BE2C (cell line): ENCODE measurements around the gene ARSD.

ENCODE experiments used
- DNase-seq: peaks from one replicate; pipeline ENCODE4 v3.0.0-alpha.2; 2020
- H3K27me3 ChIP-seq: fragments of 250-450 bp; sonication (Bioruptor Pico); 2 replicates; pipeline ENCODE4 v1.5.1; 2020; ENCODE audit warnings: mild to moderate bottlenecking
- H3K36me3 ChIP-seq: fragments of 250-450 bp; sonication (Bioruptor Pico); 2 replicates; pipeline ENCODE4 v1.5.1; 2020; ENCODE audit warnings: mild to moderate bottlenecking
- H3K4me1 ChIP-seq: fragments of 250-450 bp; sonication (Bioruptor Pico); 2 replicates; pipeline ENCODE4 v1.5.1; 2020
- H3K4me3 ChIP-seq: 2 replicates; pipeline ENCODE4 v1.5.1; 2011; ENCODE audit warnings: low read depth, low read length
- H3K9me3 ChIP-seq: fragments of 250-450 bp; sonication (Bioruptor Pico); 2 replicates; pipeline ENCODE4 v1.5.1; 2020
- TF ChIP-seq, protein P1 (sequence below): IDR thresholded peaks from 2 replicates; pipeline ENCODE4 v1.5.1; 2012; ENCODE audit warnings: mild to moderate bottlenecking, low read depth, low read length

The ARSD gene

DNA sequence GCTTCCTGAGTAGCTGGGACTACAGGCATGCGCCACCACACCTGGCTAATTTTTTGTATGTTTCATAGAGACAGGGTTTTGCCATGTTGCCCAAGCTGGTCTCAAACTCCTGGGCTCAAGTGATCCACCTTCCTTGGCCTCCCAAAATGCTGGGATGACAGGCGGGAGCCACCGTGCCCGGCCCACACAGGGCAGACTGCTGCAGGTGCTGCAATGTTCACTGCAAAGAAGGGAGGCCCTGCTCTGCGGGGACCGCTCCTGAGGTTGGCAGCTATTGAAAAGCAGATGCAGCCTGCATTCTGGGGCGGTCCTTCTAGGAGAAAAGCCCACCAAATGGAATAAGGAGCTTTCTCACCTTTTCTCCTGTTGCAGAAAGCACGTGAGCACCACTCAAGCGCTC lies 5.0 kb downstream of the ARSD start:
- Histone ChIP-seq H3K4me3 (no peak overlapping the region), H3K36me3 (no peaks in the 10 kb centered on the region), H3K4me1 (no peaks in the 10 kb centered on the region), H3K9me3 (no peaks in the 10 kb centered on the region), H3K27me3 (no peaks in the 10 kb centered on the region)
- TF ChIP-seq, protein P1, sequence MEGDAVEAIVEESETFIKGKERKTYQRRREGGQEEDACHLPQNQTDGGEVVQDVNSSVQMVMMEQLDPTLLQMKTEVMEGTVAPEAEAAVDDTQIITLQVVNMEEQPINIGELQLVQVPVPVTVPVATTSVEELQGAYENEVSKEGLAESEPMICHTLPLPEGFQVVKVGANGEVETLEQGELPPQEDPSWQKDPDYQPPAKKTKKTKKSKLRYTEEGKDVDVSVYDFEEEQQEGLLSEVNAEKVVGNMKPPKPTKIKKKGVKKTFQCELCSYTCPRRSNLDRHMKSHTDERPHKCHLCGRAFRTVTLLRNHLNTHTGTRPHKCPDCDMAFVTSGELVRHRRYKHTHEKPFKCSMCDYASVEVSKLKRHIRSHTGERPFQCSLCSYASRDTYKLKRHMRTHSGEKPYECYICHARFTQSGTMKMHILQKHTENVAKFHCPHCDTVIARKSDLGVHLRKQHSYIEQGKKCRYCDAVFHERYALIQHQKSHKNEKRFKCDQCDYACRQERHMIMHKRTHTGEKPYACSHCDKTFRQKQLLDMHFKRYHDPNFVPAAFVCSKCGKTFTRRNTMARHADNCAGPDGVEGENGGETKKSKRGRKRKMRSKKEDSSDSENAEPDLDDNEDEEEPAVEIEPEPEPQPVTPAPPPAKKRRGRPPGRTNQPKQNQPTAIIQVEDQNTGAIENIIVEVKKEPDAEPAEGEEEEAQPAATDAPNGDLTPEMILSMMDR: no peak
- no peak for DNase-seq

DNA sequence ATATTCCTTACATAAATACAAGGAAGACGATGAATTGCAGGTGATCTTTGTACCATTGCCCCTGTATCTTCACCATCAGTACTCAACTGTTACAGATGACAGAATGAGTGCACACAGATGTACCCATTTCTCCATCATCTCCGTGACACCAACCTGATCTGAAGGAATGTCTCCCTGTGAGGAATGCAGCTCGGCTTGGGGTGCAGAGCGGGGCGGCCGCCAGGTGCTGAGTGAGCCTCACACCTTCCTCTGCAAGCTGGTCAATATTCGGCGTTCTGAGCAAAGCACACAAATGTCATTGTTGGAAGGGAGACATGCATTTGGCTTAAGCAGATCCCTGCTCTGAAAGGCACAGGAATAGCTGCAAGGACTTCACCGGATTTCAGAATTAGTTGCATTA lies 7.4 kb downstream of the ARSD start:
- H3K9me3 ChIP-seq: no peaks in the 10 kb centered on the region
- H3K27me3 ChIP-seq: no peaks in the 10 kb centered on the region
- H3K36me3 ChIP-seq: no peaks in the 10 kb centered on the region
- TF ChIP-seq, protein P1: no peak
- no peaks in the 10 kb centered on the region for H3K4me1 ChIP-seq
- H3K4me3 ChIP-seq: no peak overlapping the region
- DNase-seq: no peak

DNA sequence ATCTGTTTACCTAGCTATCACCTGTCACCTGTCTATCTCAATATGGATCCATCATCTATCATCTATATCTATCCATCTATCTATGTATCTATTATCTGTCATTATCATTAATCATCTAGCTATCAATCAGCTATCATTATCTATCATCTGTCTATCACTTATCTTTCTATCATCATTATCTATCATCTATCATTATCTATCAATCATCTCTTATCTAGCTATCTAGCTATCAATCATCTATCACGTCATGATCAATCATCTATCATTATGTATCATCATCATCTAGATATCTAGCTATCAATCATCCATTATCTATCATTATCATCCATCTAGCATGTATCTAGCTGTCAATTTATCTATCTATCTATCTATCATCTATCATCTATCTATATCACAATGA lies 7.9 kb downstream of the ARSD start:
- Histone ChIP-seq H3K27me3 (no peaks in the 10 kb centered on the region), H3K4me3 (no peak overlapping the region), H3K36me3 (no peaks in the 10 kb centered on the region), H3K4me1 (no peaks in the 10 kb centered on the region), H3K9me3 (no peaks in the 10 kb centered on the region)
- no peak for DNase-seq
- TF ChIP-seq, protein P1: no peak

DNA sequence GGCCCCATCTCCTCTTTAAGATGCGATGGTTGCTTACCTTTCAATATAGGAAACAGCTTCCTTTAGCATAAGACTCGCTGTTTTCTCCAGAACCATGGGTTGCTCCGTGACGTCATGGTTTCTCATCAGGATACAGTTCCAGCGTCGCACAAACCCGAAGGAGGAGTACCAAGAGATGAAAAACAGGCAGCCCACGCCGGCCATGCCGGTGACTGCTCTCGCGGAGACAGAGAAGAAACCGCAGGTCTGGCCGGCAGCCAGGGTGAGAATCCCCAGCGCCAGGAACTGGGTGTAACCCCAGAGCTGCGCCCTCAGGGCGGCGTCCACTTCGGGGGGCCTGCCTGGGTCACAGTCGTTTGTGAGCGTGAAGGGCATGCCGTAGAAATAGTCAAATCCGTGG lies 11.4 kb downstream of the ARSD start:
- Histone ChIP-seq H3K9me3 (no peaks in the 10 kb centered on the region), H3K4me3 (no peak overlapping the region), H3K4me1 (no peaks in the 10 kb centered on the region), H3K27me3 (no peaks in the 10 kb centered on the region), H3K36me3 (no peaks in the 10 kb centered on the region)
- DNase-seq: no peak
- TF ChIP-seq, protein P1: no peak

DNA sequence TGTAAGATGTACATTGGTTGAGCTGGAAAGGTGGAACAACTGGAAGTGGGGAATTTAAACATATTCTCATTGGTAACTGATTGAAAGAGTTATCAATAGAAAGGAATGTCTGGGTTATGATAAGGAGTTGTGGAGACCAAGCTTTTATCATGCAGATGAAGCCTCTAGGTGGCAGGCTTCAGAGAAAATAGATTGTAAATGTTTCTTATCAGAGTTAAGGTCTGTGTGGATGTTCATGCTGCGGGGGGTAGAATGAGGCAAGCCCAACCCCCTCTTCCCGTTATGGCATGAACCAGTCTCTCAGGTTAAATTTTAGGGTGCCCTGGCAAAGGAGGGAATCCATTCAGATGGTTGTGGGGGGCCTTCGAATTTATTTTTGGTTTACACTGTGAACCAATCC lies 16.0 kb downstream of the ARSD start:
- H3K4me3 ChIP-seq: no peak overlapping the region
- no peaks in the 10 kb centered on the region for H3K9me3 ChIP-seq
- no peaks in the 10 kb centered on the region for H3K27me3 ChIP-seq
- H3K36me3 ChIP-seq: no peaks in the 10 kb centered on the region
- H3K4me1 ChIP-seq: no peaks in the 10 kb centered on the region
- TF ChIP-seq, protein P1: no peak
- no peak for DNase-seq

DNA sequence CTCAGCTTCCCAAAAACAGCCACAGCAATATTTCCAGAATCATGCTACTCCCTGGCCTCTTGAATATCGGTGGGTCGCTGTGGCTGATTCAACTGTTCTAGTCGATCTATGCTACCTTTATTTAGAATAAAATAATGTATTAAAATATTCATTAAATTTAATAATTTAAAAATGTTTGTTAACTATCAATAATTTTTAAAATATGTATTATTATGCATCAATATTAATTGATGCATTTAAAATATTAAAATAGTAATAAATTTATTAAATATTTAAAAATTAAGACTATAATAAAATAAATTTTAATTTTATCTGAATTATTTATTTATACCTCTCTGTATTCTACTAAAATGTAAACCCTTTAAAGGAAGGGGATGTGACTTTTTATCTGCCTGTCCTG lies 19.0 kb downstream of the ARSD start:
- TF ChIP-seq, protein P1: no peak
- Histone ChIP-seq H3K4me3 (no peak overlapping the region), H3K9me3 (no peaks in the 10 kb centered on the region), H3K36me3 (no peaks in the 10 kb centered on the region), H3K27me3 (no peaks in the 10 kb centered on the region), H3K4me1 (no peaks in the 10 kb centered on the region)
- DNase-seq: no peak
